Left renal pelvis (tissue), 4 donors: ENCODE measurements around the gene PLD3. TPM values are rescaled to one million over a fixed set of nuclear protein-coding genes. Genes with fewer than 3 reads are reported as not detected.

ENCODE experiments used
- DNase-seq, 4 donors: peaks; one replicate each; pipeline ENCODE4 v3.0.0-alpha.2; 2013; ENCODE audit warnings: low read depth in 4 of 4, low spot score in 3 of 4
- polyA plus RNA-seq, 4 donors: library from polyadenylated mRNA; unstranded; fragments of 120-200 nt; gene quantifications; one replicate each; pipeline ENCODE4 v1.2.1, GENCODE V29; 2013; ENCODE audit not compliant: insufficient read length in 4 of 4

Gene PLD3
- polyA plus RNA-seq, 4 donors = 239 to 328 (median 258) TPM

DNA sequence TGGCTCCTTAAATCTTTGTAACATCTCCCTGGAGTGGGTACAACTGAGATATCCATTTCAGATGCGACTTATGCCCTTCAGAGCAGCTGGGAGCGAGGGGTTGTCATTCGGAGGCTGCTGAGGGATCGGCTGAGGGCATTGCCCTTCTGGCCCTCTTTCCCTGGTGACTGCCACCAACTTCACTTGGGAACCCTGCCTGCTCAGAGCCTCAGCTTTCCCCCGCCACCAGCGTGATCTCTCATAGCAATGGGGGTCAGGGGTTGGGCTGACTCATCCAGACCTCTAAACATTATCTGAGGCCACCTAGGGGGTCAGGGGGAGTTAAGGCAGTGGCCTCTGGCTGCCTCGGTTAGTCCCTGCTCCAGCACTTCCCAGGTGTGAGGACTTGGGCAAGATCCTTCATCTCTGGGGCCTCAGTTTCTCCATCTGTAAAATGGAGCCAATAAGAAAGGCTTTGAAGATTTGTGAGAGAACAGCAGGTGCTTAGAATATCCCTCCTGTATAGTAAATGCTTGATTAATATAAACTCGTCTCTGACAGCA lies 63.5 kb downstream of the PLD3 start:
- no peak for DNase-seq

- no peak for DNase-seq
Measured at GRCh38 chr19:40412866-40413265, 64.4 kb downstream of the PLD3 start.

DNA sequence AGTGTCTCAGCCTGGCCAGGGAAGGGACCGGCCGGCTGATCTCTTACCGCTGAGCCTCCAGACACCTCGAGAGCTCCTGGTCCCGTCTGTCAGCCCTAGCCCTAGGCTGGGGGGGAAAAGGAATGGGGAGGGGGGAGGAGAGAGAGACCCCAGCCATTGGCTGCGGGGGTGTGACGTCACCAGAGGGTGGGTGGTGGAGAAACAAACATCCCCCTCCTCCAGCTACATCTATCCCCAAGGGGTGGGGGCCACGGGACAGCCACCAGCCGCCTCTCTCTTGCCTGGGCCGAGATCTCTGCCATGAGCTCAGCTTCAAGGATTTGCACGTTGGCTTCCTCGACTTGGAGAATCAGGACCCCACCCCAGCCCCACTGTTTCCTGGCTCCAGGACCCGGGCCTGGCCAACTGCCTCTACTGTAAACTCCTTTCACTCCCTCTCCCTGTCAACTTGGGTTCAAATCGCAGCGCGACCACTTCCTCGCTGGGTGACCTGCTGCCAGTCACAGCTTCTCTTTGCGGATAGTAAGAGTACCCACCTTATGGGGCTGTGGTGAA lies 64.9 kb downstream of the PLD3 start, which contains the start of gene PRX:
PRX (minus strand) TSS at position 88 of the 555 bp plus-strand sequence. CDS start 5,446 bp downstream, outside the sequence.
- DNase-seq = no peak

- DNase-seq = no peak
Measured at GRCh38 chr19:40414542-40415535, 66.3 kb downstream of the PLD3 start.

GRCh38 chr19:40415768-40416167 lies 67.3 kb downstream of the PLD3 start:
- no peak for DNase-seq

DNA sequence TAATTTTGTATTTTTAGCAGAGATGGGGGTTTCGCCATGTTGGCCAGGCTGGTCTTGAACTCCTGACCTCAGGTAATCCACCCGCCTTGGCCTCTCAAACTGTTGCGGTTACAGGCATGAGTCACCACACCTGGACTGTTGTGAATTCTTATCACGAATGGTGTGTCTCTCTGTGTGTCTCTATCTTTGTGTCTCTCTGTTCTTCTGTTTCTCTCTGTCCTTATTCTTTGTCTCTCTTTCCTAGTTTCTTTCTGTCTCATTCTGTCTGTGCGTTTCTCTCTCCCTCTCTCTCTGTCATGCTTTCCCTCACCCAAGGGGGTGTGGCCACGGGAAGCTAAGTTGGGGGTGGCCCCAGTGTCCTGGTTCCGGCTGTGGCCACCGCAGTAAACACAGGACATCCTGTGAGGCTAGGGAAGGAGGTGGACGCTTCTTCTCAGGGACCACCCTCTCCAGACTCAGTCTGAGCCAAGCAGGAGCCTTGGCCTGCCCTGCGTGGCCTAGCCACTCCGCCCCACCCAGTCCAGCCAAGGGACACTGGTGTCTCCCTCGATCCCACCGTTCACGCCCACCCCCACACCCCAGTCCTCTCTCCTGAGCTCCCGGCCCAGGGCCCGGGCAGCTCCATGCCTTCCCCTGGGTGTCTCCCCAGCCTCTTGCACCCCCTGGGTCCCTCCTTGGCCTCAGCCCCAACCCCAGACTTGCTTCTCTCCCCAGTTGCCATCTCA lies 68.6 kb downstream of the PLD3 start:
- no peak for DNase-seq

- DNase-seq = no peak
Measured at GRCh38 chr19:40417643-40417981, 69.1 kb downstream of the PLD3 start.

- DNase-seq = no peak
Measured at GRCh38 chr19:40418040-40418439, 69.5 kb downstream of the PLD3 start.

- DNase-seq = no peak
Measured at GRCh38 chr19:40419066-40419612, 70.6 kb downstream of the PLD3 start.

DNA sequence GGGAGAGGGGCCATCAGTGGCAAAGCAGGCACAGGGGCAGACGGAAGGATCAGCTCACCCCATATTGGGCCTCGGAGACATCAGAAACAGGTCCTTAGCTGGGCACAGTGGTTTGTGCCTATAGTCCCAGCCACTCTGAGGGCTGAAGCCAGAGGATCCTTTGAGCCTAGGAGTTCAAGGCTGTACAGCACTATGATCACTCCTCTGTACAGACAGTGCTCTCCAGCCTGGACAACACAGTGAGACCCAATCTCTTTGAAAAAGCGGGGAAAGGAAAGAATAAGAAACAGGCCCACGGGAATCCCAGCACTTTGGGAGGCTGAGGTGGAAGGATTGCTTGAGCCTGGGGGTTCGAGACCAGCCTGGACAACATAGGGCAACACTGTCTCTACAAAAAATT lies 71.3 kb downstream of the PLD3 start:
- DNase-seq = no peak

- DNase-seq = no peak
Measured at GRCh38 chr19:40420451-40420765, 71.9 kb downstream of the PLD3 start.

- DNase-seq = peak; percentile 66 to 89 (median 84)
Measured at GRCh38 chr19:40420766-40421765, 72.6 kb downstream of the PLD3 start.

DNA sequence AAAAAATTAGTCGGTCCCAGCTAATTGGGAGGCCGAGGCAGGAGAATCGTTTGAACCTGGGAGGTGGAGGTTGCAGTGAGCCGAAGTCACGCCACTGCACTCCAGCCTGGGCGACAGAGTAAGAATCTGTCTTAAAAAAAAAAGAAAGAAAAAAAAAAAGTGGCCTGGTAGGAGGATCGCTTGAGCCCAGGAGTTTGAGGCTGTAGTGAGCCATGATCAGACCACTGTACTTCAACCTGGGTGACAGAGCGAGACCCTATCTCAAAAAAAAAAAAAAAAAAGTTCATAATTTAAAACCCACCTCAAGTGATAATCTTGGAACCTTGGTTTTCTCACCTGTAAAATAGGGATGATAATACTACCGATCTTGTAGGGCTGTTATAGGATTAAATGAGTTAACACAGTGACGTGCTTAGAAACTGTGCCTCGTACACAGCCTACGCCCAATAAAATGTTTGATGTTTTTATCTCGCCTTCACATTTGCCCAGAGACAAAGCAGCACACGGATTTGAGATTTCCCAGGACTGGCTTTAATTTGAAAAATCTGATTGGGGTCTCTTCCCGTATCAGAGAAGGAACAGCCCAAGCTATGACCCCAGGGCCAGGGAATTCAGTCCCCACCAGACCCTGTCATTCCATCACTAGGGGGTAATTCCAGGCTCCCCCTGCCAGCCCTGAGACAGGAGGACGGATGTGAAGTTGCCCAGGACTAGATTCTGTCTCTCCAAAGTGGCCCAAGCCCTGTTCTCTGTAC lies 73.7 kb downstream of the PLD3 start:
- DNase-seq = no peak

DNA sequence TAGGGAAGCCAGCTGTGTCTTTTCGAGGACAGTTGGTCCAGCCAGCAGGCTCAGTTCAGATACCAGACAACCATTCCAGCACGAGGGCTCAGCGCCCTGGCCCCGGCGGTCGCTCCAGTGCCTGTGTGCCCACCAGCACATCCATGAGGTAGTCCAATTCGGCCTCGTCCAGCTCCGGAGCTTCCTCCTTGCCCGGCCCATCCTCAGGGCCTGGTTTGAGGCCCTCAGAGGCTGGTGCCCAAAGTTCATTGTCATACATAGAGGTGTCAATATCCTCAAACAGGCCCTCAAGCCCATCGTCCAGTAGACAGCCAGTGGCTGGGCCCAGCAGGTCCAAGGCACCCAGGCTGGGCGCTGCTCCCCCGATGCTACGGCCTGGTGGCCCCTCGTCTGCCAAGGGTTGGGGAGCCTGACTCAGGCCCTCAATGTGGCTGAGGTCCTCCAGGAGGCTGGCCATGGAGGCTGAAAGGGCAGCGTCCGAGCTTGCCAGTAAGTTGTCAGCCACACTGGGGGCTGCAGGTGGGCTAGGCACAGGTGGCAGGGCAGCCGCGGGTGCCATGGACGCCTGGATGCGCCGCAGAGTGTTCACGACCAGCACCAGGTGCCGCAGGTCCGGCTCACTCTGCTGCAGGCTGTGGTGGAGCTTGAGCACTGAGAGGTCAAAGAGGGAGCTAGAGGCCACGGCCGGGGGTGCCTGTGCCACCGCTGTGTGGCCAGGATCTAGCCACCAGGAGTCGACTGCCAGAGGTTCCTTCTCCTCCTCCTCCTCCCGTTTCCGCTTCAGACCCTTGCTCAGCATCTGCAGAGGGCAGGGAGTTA lies 74.5 kb downstream of the PLD3 start:
- no peak for DNase-seq

- no peak for DNase-seq
Measured at GRCh38 chr19:40423938-40424337, 75.4 kb downstream of the PLD3 start.

GRCh38 chr19:40424637-40425449 lies 76.3 kb downstream of the PLD3 start:
- no peak for DNase-seq
